NK-92 treated with Interleukin-12 subunit alpha and Interleukin-12 subunit beta, amount 100 ng/mL, for 24 hours (cell line): ENCODE results near the gene CHST8.
"Not testable (repeated sequence)": the region's sequence is repeated elsewhere in the genome, so short reads cannot be mapped to it uniquely, and the experiment has no call there.

Source experiments
- DNase-seq: peaks from one replicate; lab custom pipeline; 2025; lab: John Stamatoyannopoulos, UW

CHST8 gene

GRCh38 chr19:33811736-33812387, 190.1 kb downstream of the CHST8 start:
- no peak for DNase-seq

- no peak for DNase-seq
These were observed 190.9 kb downstream of the CHST8 start for GRCh38 chr19:33812388-33813330.

GRCh38 chr19:33813391-33814101, 191.8 kb downstream of the CHST8 start:
- DNase-seq = no peak

- no peak for DNase-seq
These were observed 192.7 kb downstream of the CHST8 start for GRCh38 chr19:33814181-33815165.

GRCh38 chr19:33815380-33816340, 193.9 kb downstream of the CHST8 start:
- DNase-seq = no peak

- DNase-seq = no peak
These were observed 196.7 kb downstream of the CHST8 start for GRCh38 chr19:33818411-33818810.

GRCh38 chr19:33819078-33819477, 197.3 kb downstream of the CHST8 start:
- not testable (repeated sequence) for DNase-seq

GRCh38 chr19:33819506-33819879, 197.7 kb downstream of the CHST8 start:
- DNase-seq = no peak

GRCh38 chr19:33819880-33820781, 198.4 kb downstream of the CHST8 start:
- no peak for DNase-seq

GRCh38 chr19:33821871-33822270, 200.1 kb downstream of the CHST8 start:
- DNase-seq = no peak
